Stimulated activated CD8-positive, alpha-beta memory T cell treated with anti-CD3 and anti-CD28 coated beads, Interleukin-2, amount 100 ng/mL, for 48 hours (primary cell): ENCODE measurements around the gene TMEM238.
"Not testable (repeated sequence)": the region's sequence is repeated elsewhere in the genome, so short reads cannot be mapped to it uniquely, and the experiment has no call there.

Experiments
- DNase-seq, 2 donors: peaks; one replicate each; pipeline ENCODE4 v3.0.0-alpha.2; 2020; ENCODE audit warnings: low read depth in 2 of 2

TMEM238 gene

DNA sequence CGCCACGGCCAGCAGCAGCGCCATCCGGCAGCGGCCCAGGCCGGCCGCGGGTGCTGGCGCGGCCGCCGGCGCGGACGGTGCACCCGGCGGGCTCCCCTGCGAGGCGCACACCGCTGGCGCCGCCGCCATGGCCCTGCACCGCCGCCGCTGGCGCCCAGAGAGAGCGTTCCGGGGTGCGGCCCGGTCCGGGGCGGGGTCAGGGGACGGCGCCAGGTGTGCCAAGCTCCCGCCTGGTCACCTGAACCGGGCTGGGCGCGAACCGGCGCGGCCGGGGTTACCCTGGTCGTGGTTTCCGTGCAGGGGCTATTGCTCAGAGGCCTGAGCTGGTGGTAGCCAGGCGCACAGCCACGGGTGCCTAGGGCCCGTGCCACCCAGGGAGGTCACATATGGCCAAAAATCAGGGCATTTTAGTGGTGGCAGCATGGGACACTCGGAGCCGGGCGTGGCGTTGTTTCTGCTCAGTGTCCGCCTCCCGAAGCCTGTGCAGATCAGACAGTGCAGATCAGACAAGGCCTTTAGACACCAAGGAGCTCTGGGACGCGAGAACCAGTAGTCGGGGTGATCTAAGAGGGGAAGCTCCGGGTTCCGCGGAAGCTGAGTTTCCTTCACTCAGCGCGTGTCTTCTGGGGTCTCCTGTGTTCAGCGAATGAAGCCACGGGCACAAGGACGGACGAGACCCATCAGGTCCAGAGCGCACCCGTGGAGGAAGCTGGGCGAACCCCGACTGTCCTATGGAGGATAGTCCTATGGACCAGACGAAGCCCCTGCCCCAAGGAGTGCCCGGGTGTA, at the start of gene TMEM238:
Gene TMEM238 (minus strand): TSS at position 162 of the 789 bp plus-strand sequence. CDS start 33 bp downstream, at position 129.
- no peak for DNase-seq

DNA sequence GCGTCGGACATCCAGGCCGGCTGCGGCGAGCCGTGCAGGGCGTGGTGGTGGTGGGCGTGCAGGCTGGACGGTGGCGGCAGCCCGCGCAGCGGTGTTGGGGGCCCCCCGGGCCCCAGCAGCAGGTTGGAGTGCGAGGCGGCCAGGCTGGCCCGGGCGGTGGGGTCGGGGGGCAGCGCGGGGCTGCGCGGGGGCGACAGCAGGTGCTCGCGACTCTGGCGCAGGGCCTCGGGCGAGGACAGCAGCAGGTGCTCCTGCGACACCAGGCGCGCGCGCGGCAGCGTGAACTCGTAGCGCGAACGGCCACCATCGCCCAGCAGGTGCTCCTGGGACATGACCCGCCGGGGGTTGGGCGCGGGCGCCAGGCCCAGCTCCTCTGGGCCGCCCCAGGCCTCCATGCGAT, 49.2 kb upstream of the TMEM238 start:
- DNase-seq = no peak

DNA sequence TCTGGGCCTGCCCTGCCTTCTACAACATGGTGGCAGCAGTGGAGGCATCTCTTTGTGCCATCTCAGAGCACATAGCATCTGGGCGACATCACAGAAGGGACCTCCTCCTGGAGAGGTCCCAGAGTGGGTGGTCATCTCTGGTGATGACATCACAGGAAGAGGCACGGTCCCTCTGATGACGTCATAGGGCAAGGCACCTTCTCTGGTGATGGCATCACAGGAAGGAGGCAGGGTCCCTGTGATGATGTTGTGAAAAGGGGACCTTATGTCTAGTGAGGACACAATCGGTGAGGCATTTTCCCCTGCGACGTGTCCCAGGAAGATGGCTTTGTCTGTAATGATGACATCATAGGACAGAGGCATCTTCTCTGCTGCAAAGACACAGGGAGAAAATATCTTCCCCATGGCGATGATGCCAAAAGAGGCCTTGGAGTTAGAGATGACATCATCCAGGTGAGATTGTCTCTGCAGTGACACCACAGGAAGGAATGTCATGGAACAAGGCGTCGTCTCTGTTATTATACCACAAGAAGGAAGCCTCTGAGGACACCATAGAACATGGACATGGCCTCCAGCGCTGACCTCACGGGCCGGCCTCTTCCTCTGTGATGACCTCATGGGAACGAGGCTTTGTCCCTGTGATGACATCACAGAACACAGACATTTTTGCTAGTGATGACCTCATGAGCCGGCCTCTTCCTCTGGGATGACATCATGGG, 48.3 kb upstream of the TMEM238 start:
- no peak for DNase-seq

DNA sequence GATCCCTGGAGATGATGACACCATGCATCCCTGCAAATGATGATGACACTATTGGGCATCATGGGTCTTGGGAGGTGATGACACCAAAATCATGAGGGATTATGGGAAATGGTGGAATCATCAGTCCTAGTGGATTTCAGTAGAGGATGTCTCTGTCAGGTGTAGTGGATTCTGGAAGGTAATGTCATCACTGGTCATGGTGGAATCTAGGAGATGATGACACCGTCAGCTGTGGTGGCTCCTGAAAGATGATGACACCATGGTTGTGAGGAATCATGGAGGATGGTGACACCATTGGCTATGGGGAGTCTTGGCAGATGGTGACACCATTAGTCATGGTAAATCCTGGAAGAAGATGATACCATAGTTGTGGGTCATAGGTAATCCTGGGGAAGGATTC, 47.1 kb upstream of the TMEM238 start:
- DNase-seq = no peak

DNA sequence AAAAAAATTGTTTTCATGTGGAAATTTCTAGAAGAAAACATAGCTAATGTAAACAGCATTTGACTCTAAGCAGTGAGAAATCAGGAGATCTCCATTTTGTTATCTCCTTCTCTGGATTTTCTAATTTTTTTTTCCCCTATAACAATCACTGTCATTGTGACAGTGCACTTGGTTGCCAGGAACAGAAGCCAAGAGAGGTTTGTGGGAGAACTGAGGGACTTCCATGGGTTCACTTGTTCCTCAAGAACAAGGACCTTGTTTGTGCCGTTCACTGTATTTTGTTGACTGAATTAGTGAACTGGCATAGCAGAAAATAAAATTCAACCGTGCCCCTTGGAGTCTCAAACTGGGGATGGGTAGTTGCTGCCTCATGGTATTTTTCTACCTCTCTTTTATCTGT, 42.0 kb upstream of the TMEM238 start:
- DNase-seq = no peak

- no peak for DNase-seq
These were observed 40.4 kb upstream of the TMEM238 start for GRCh38 chr19:55424518-55424917.

- DNase-seq = no peak
These were observed 39.3 kb upstream of the TMEM238 start for GRCh38 chr19:55423225-55424005.

DNA sequence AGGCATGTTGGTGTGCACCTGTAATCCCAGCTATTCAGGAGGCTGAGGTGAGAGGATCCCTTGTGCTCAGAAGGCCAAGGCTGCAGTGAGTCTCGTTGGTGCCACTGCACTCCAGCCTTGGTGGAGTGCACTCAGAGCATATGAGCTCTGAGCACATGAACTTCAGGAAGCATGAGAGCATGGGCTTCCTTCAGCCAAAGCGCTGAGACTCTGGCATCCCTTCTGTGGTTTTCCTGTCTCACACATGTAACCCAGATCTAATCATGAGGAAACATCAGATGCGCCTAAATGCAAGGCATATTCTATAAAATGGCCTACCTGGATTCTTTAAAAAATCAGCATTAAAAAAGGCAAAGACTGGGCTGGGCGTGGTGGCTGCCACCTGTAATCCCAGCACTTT, 37.2 kb upstream of the TMEM238 start:
- not testable (repeated sequence) for DNase-seq

DNA sequence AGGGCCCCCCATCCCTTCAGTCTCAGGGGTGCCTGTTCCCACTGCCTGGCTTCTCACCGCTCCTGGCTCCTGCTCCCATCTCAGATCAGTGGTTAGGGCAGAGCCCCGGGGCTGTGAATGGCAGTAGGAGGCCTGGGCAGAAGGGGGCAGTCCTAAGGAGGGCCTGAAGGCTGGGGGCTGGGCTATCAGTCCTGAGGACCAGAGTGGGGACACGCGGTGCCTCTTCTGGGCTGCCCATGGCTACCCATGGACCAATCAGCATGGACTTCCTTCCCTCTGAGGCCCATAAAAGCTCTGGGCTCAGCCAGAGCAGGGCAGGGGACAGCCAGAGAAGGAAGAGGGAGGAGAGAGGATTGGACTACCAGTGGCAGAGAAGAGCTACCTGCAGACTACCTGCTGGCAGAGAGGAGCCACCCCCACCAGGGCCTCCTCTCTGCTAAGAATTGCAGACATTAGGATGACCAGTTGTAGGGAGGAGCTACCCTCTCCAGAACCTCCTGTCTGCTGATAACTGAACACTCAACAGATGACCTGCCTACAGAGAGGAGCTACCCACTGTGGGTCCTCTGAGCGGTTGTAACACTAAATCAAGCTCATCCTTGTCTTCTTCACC, 35.6 kb upstream of the TMEM238 start:
- DNase-seq = no peak

GRCh38 chr19:55419103-55419502, 35.0 kb upstream of the TMEM238 start:
- DNase-seq = no peak

DNA sequence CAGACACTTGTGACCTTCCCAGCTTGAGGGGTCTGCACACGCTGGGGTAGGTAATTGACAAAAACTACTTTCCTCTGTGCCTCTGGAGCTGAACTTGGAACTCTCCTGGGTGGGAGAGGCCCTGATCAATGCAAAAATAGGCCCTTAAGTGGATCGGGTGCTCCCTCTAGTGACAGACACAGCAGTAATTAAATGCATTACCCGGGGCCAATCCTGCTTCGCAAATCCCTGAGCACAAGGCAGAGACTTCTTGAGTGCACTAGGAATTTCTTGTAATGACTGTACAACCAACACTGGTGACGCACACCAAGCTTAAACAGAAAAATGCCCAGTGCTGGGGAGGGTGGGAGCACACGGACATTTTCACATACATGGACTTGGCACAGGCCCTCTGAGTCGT, 34.1 kb upstream of the TMEM238 start:
- no peak for DNase-seq

- DNase-seq = no peak
These were observed 26.1 kb upstream of the TMEM238 start for GRCh38 chr19:55410168-55410567.

GRCh38 chr19:55409179-55409578, 25.1 kb upstream of the TMEM238 start:
- not testable (repeated sequence) for DNase-seq

DNA sequence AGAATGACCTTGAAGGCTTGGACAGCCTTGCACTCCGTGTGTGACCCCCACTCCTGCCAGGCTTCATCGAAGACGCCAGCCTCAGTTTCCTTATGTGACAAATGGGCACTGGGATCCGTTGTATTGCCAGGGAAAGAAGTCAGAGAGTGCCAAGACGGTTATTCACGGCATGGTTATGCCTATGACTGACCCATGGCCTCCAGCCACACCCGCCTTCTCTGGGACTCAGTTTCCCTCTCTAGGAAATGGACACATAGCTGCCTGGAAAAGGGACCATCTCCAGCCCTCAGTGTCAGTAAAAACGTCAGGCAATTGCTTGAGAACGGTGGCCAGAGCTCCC, 24.4 kb upstream of the TMEM238 start:
- DNase-seq = no peak

- peak; percentile 94 to 95 for DNase-seq
These were observed 23.9 kb upstream of the TMEM238 start for GRCh38 chr19:55407800-55408532.

DNA sequence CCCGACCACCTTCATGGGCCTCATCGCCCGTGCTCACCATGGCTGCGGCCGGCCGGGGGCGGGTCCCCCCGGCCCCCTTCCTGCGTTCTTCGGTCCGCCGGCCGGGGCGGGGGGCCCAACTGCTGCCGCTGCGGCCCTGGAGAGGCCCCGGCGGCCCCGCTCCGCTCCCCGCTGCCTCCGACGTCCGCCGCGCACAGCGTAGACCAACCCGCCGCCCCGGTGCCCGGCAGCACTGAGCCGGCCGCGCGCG, 23.4 kb upstream of the TMEM238 start, which contains the start of gene UBE2S:
Gene UBE2S (minus strand): TSS at position 239 of the 250 bp plus-strand sequence. CDS start 199 bp downstream, at position 40.
- not testable (repeated sequence) for DNase-seq

GRCh38 chr19:55406826-55407549, 22.9 kb upstream of the TMEM238 start:
- no peak for DNase-seq

- DNase-seq = no peak
These were observed 22.2 kb upstream of the TMEM238 start for GRCh38 chr19:55406091-55406825.

DNA sequence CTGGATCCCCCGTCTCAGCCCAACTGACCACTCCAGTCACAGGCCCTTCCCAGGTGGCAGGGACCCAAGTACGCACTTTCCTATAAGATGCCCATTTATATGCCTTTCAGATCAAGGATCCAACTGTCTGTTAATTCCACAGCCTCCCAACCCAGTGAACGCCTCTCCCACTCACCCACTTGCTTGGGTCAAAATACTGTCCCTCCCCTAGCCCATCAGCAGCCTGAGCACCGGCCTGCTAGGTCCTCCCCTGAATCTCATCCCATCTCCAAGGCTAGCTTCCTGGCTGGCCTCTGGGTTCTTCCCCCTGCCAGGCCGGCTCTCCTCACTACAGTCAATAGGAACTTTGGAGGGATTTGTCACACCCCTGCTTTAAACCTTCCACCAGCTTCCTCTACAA, 21.5 kb upstream of the TMEM238 start:
- DNase-seq = no peak

GRCh38 chr19:55402509-55402908, 18.4 kb upstream of the TMEM238 start:
- no peak for DNase-seq
